SK-N-SH treated with all-trans-retinoic acid at 6 μM for 48 hours (cell line): Measurements from ENCODE around the gene EFEMP1.

Experiments used
- ATAC-seq: fragments of 200-7000 bp; cut with Tn5 transposase; 3 replicates; pipeline ENCODE4 v1.9.1; 2020; ENCODE audit warnings: mild to moderate bottlenecking, moderate library complexity
- ARNTL ChIP-seq: fragments of 450-650 bp; formaldehyde crosslinking; IDR thresholded peaks from 2 replicates; pipeline ENCODE4 v1.5.0; 2020; ENCODE audit warnings: low read depth, mild to moderate bottlenecking, moderate library complexity, borderline replicate concordance
- BACH2 ChIP-seq: fragments of 250-450 bp; sonication (Bioruptor Pico); IDR thresholded peaks from 2 replicates; pipeline ENCODE4 v1.9.0; 2021; ENCODE audit warnings: mild to moderate bottlenecking, borderline replicate concordance
- CSDC2 ChIP-seq: fragments of 250-450 bp; sonication (Bioruptor Pico); IDR thresholded peaks from 2 replicates; pipeline ENCODE4 v1.5.0; 2020; ENCODE audit warnings: mild to moderate bottlenecking, moderate library complexity
- CSRNP3 ChIP-seq: fragments of 250-450 bp; sonication (Bioruptor Pico); IDR thresholded peaks from 2 replicates; pipeline ENCODE4 v1.5.1; 2021; ENCODE audit warnings: mild to moderate bottlenecking, moderate library complexity
- ESRRG ChIP-seq: fragments of 250-450 bp; sonication (Bioruptor Pico); IDR thresholded peaks from 2 replicates; pipeline ENCODE4 v1.6.1; 2021; ENCODE audit warnings: mild to moderate bottlenecking
- GLIS3 ChIP-seq: fragments of 250-450 bp; sonication (Bioruptor Pico); IDR thresholded peaks from 2 replicates; pipeline ENCODE4 v1.5.0; 2020; ENCODE audit warnings: mild to moderate bottlenecking, moderate library complexity
- ISL1 ChIP-seq: fragments of 250-450 bp; sonication (Bioruptor Pico); IDR thresholded peaks from 2 replicates; pipeline ENCODE4 v2.1.2; 2022; ENCODE audit warnings: mild to moderate bottlenecking, moderate library complexity
- OSR1 ChIP-seq: fragments of 250-450 bp; sonication (Bioruptor Pico); IDR thresholded peaks from 2 replicates; pipeline ENCODE4 v1.8.0; 2022; ENCODE audit warnings: moderate library complexity, mild to moderate bottlenecking, inconsistent platforms
- PPARA ChIP-seq: fragments of 250-450 bp; sonication (Bioruptor Pico); IDR thresholded peaks from 2 replicates; pipeline ENCODE4 v1.5.0; 2020; ENCODE audit warnings: mild to moderate bottlenecking, borderline replicate concordance
- TCF4 ChIP-seq: fragments of 250-450 bp; sonication (Bioruptor Pico); IDR thresholded peaks from 2 replicates; pipeline ENCODE4 v1.8.0; 2021; ENCODE audit warnings: mild to moderate bottlenecking, moderate library complexity, borderline replicate concordance
- TOX ChIP-seq: fragments of 250-450 bp; sonication (Bioruptor Pico); IDR thresholded peaks from 2 replicates; pipeline ENCODE4 v1.8.0; 2021; ENCODE audit warnings: mild to moderate bottlenecking, moderate library complexity, borderline replicate concordance
- ZC3H10 ChIP-seq: fragments of 250-450 bp; sonication (Bioruptor Pico); IDR thresholded peaks from 2 replicates; pipeline ENCODE4 v1.5.1; 2021; ENCODE audit warnings: mild to moderate bottlenecking, moderate library complexity
- ZFP3 ChIP-seq: fragments of 250-450 bp; sonication (Bioruptor Pico); IDR thresholded peaks from 2 replicates; pipeline ENCODE4 v1.5.0; 2020; ENCODE audit warnings: mild to moderate bottlenecking, moderate library complexity
- ZFP30 ChIP-seq: fragments of 450-650 bp; formaldehyde crosslinking; IDR thresholded peaks from 2 replicates; pipeline ENCODE4 v1.5.0; 2022; ENCODE audit warnings: mild to moderate bottlenecking, moderate library complexity
- ZNF565 ChIP-seq: fragments of 450-650 bp; formaldehyde crosslinking; conservative IDR thresholded peaks from 2 replicates; pipeline ENCODE4 v1.5.0; 2020; ENCODE audit warnings: low read depth, mild to moderate bottlenecking, moderate library complexity
- ZNF70 ChIP-seq: fragments of 450-650 bp; formaldehyde crosslinking; IDR thresholded peaks from 2 replicates; pipeline ENCODE4 v1.5.0; 2020; ENCODE audit warnings: mild to moderate bottlenecking, moderate library complexity
- ZNF8 ChIP-seq: fragments of 450-650 bp; formaldehyde crosslinking; IDR thresholded peaks from 2 replicates; pipeline ENCODE4 v1.5.0; 2020; ENCODE audit warnings: mild to moderate bottlenecking, moderate library complexity
- TF ChIP-seq, protein P1 (sequence below): fragments of 250-450 bp; sonication (Bioruptor Pico); IDR thresholded peaks from 2 replicates; pipeline ENCODE4 v1.8.0; 2020; ENCODE audit warnings: mild to moderate bottlenecking, moderate library complexity, borderline replicate concordance
- TF ChIP-seq, protein P2 (sequence below): fragments of 250-450 bp; sonication (Bioruptor Pico); IDR thresholded peaks from 2 replicates; pipeline ENCODE4 v1.8.0; 2021; ENCODE audit warnings: low read depth, mild to moderate bottlenecking, moderate library complexity, borderline replicate concordance

Gene EFEMP1

DNA sequence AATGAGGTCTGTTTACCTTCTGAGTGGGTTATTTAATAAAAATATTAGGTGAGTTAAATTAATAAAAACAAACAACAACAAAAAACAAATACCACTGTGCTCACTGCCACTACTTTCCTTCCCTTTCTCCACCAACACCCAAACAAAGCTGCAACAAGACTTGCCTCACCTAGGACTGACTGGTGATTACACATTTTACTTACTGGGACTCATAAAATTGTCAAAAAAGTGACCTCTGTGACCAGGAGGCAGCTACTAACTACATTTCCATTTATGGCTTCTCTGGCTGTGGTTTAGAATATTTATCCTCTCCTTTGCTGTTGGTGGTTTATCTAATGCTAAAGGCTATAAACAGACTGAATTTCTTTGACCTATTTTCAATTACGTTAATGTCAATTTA lies 39.8 kb downstream of the EFEMP1 start (continued):
- TF ChIP-seq ZFP3 (CRISPR knock-in tag) = no peak
- no peak for TF ChIP-seq ZNF8 (CRISPR knock-in tag)

GRCh38 chr2:55883357-55883756 lies 40.2 kb downstream of the EFEMP1 start:
- no peak for TF ChIP-seq TCF4 (CRISPR knock-in tag)
- TF ChIP-seq PPARA (CRISPR knock-in tag) = no peak
- TF ChIP-seq TOX (CRISPR knock-in tag) = peak; percentile 69
- TF ChIP-seq ISL1 = peak; percentile 71
- TF ChIP-seq, all 23 proteins: peak for 2
- peak; percentile 39 for ATAC-seq

DNA sequence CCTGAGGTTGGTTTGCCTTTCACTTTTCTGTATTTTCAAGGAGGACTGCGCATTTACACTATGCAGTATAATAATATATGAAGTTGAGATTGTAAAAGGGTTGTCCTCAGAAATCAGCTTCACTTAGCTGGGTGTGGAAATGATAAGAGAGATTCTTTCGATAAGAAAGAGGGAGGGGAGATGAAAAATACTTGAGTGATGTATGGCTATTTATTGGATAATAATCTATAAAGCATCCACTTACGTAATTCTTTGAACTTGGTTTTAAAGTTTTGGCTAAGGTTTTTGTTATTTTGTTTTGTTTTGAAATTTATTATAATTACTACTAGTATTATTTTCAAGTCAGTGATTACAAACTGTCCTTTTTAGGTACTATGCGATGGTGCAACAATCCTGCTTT lies 40.6 kb downstream of the EFEMP1 start:
- no peak for TF ChIP-seq CSDC2 (CRISPR knock-in tag)
- TF ChIP-seq ZFP30 (CRISPR knock-in tag) = no peak
- TF ChIP-seq ZNF70 (CRISPR knock-in tag) = no peak
- TF ChIP-seq ZNF565 (CRISPR knock-in tag) = no peak
- TF ChIP-seq OSR1 = no peak
- TF ChIP-seq TOX (CRISPR knock-in tag) = no peak
- ATAC-seq = no peak

- TF ChIP-seq OSR1 (no peak), ZC3H10 (CRISPR knock-in tag) (no peak), ZNF565 (CRISPR knock-in tag) (no peak), ZNF70 (CRISPR knock-in tag) (no peak), ARNTL (CRISPR knock-in tag) (no peak), TOX (CRISPR knock-in tag) (no peak), GLIS3 (no peak), ZFP30 (CRISPR knock-in tag) (no peak), ESRRG (no peak), CSRNP3 (no peak)
- TF ChIP-seq, protein P1, sequence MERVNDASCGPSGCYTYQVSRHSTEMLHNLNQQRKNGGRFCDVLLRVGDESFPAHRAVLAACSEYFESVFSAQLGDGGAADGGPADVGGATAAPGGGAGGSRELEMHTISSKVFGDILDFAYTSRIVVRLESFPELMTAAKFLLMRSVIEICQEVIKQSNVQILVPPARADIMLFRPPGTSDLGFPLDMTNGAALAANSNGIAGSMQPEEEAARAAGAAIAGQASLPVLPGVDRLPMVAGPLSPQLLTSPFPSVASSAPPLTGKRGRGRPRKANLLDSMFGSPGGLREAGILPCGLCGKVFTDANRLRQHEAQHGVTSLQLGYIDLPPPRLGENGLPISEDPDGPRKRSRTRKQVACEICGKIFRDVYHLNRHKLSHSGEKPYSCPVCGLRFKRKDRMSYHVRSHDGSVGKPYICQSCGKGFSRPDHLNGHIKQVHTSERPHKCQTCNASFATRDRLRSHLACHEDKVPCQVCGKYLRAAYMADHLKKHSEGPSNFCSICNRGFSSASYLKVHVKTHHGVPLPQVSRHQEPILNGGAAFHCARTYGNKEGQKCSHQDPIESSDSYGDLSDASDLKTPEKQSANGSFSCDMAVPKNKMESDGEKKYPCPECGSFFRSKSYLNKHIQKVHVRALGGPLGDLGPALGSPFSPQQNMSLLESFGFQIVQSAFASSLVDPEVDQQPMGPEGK = no peak
- TF ChIP-seq, protein P2, sequence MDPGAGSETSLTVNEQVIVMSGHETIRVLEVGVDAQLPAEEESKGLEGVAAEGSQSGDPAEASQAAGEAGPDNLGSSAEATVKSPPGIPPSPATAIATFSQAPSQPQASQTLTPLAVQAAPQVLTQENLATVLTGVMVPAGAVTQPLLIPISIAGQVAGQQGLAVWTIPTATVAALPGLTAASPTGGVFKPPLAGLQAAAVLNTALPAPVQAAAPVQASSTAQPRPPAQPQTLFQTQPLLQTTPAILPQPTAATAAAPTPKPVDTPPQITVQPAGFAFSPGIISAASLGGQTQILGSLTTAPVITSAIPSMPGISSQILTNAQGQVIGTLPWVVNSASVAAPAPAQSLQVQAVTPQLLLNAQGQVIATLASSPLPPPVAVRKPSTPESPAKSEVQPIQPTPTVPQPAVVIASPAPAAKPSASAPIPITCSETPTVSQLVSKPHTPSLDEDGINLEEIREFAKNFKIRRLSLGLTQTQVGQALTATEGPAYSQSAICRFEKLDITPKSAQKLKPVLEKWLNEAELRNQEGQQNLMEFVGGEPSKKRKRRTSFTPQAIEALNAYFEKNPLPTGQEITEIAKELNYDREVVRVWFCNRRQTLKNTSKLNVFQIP = no peak
- no peak for ATAC-seq
Observed at GRCh38 chr2:55880416-55881143, 43.0 kb downstream of the EFEMP1 start.

DNA sequence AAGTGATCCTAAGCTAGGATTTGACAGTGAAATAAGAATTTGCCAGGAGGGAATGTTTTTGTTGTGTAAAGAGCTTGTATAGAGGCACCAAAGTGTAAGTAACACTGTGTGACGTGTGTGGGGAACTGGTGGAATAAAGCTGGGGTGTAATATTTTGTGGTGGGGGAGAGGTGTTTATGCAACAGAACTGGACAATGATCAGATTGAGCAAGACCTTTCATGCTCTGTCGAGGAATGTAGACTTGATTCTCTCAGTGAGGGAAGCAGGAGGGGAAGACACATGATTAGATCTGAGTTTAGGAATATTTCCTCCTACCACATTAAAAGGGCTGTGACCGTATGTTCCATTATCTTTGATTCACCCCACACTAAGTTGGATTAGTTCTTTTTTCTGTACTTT lies 43.6 kb downstream of the EFEMP1 start:
- no peak for TF ChIP-seq BACH2
- TF ChIP-seq ZC3H10 (CRISPR knock-in tag) = no peak
- no peak for TF ChIP-seq CSDC2 (CRISPR knock-in tag)
- no peak for TF ChIP-seq ARNTL (CRISPR knock-in tag)
- no peak for TF ChIP-seq PPARA (CRISPR knock-in tag)
- no peak for TF ChIP-seq ZNF70 (CRISPR knock-in tag)
- ATAC-seq = no peak

DNA sequence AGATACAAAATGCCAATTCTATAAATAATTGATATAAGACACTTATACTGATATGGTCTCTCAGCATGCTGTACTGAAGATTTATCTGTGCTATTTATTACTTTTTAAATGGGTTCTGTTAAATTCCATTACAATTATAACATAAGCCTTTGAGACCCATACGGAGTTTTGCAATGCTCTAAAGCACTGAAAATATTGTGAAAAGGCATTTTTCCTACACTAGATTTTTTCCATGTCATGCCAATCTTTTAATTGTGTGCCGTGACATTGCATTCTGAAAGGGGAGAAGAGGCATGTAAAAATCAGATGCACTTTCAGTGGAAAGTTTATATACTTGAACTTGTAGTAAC lies 46.5 kb downstream of the EFEMP1 start:
- TF ChIP-seq ZFP3 (CRISPR knock-in tag) = no peak
- TF ChIP-seq ISL1 = peak; percentile 66
- ATAC-seq = peak; percentile 40
